HEK293T (cell line): ENCODE results near the gene CTBP1.

ENCODE experiments used
- CTCF ChIA-PET: fragments of 350-600 bp; formaldehyde crosslinking; extraction: SDS; loops from one replicate; lab custom pipeline; 2021; ENCODE audit warnings: antibody characterized with exemption, inconsistent platforms; lab: Yijun Ruan, JAX
- POLR2A ChIA-PET: fragments of 350-600 bp; formaldehyde crosslinking; extraction: SDS; loops from one replicate; lab custom pipeline; 2020; ENCODE audit warnings: antibody characterized with exemption, inconsistent platforms; lab: Yijun Ruan, JAX
- DNase-seq: peaks from one replicate; pipeline ENCODE4 v3.0.0; 2012; ENCODE audit warnings: mixed read lengths; ENCODE audit errors: extremely low spot score
- ARNT ChIP-seq: fragments of 450-650 bp; IDR thresholded peaks from 2 replicates; pipeline ENCODE4 v1.6.1; 2017; ENCODE audit warnings: mild to moderate bottlenecking
- BHLHE40 ChIP-seq: fragments of 450-650 bp; IDR thresholded peaks from 2 replicates; pipeline ENCODE4 v1.6.1; 2016; ENCODE audit warnings: mild to moderate bottlenecking, moderate library complexity, borderline replicate concordance
- CTBP1 ChIP-seq: fragments of 450-650 bp; IDR thresholded peaks from 2 replicates; pipeline ENCODE4 v1.6.1; 2016; ENCODE audit warnings: borderline replicate concordance
- ELF4 ChIP-seq: fragments of 450-650 bp; IDR thresholded peaks from 2 replicates; pipeline ENCODE4 v1.6.1; 2017; ENCODE audit warnings: antibody characterized with exemption
- FOXA1 ChIP-seq: fragments of 450-650 bp; IDR thresholded peaks from 2 replicates; pipeline ENCODE4 v1.6.1; 2016; ENCODE audit warnings: mild to moderate bottlenecking
- FOXK2 ChIP-seq: fragments of 450-650 bp; IDR thresholded peaks from 2 replicates; pipeline ENCODE4 v1.6.1; 2016; ENCODE audit warnings: mild to moderate bottlenecking
- FOXM1 ChIP-seq: fragments of 450-650 bp; IDR thresholded peaks from 2 replicates; pipeline ENCODE4 v1.6.1; 2017; ENCODE audit warnings: mild to moderate bottlenecking, borderline replicate concordance
- HDGF ChIP-seq: fragments of 450-650 bp; IDR thresholded peaks from 2 replicates; pipeline ENCODE4 v1.6.1; 2017; ENCODE audit warnings: antibody characterized with exemption, borderline replicate concordance
- L3MBTL2 ChIP-seq: fragments of 450-650 bp; conservative IDR thresholded peaks from 2 replicates; pipeline ENCODE4 v1.6.1; 2016; ENCODE audit warnings: mild to moderate bottlenecking
- LEF1 ChIP-seq: fragments of 450-650 bp; IDR thresholded peaks from 2 replicates; pipeline ENCODE4 v1.6.1; 2017; ENCODE audit warnings: mild to moderate bottlenecking, borderline replicate concordance
- NFRKB ChIP-seq: fragments of 450-650 bp; IDR thresholded peaks from 2 replicates; pipeline ENCODE4 v1.6.1; 2016; ENCODE audit warnings: mild to moderate bottlenecking, moderate library complexity
- SP1 ChIP-seq: fragments of 450-650 bp; IDR thresholded peaks from 2 replicates; pipeline ENCODE4 v1.6.1; 2017
- SUZ12 ChIP-seq: fragments of 450-650 bp; IDR thresholded peaks from 2 replicates; pipeline ENCODE4 v1.6.1; 2016; ENCODE audit warnings: mild to moderate bottlenecking
- TARDBP ChIP-seq: fragments of 450-650 bp; IDR thresholded peaks from 2 replicates; pipeline ENCODE4 v1.6.1; 2016
- ZNF384 ChIP-seq: fragments of 450-650 bp; IDR thresholded peaks from 2 replicates; pipeline ENCODE4 v1.6.1; 2016
- TF ChIP-seq, protein P1 (sequence below): fragments of 450-650 bp; IDR thresholded peaks from 2 replicates; pipeline ENCODE4 v1.6.1; 2016

CTBP1 gene

GRCh38 chr4:1242506-1243450 lies 6.2 kb downstream of the CTBP1 start:
- TF ChIP-seq L3MBTL2 (no peak), HDGF (no peak), NFRKB (no peak), SUZ12 (no peak), SP1 (no peak), FOXM1 (no peak), BHLHE40 (no peak)
- POLR2A ChIA-PET: no interaction called here
- DNase-seq: no peak
- CTCF ChIA-PET: no interaction called here

DNA sequence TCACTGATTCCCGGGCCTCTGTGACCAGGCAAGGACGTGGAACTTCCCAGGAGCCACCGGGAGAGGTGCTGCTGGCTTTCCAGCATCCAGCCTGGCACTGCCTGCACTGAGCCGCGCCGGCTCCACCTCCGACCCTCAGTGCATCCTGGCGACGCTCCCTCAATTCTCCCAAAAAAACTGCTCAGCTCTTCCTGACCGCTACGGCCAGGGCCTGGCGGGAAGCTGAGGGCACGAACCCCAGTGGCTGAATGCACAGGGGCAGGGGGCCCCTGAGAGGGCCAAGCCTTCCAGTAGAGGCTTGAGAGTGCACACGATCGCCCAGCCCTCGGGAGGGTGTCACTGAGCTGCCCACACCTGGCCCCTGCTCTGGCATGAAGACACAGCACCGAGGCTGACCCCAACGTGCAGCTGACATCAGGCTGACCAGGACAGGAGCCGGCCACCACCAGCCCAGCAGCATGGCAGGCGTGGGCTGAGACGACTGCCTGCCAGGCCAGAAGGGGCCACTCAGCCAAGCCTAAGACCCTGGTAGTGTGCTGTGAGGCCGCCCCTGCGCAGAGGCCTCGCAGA lies 6.9 kb downstream of the CTBP1 start:
- no peak for DNase-seq
- ChIA-PET POLR2A (no interaction called here), CTCF (no interaction called here)
- TF ChIP-seq ELF4 (no peak), NFRKB (no peak), SUZ12 (no peak), L3MBTL2 (no peak), TARDBP (no peak), CTBP1 (no peak), LEF1 (no peak), SP1 (no peak), FOXA1 (no peak), ARNT (no peak), BHLHE40 (no peak), HDGF (no peak), FOXM1 (no peak), FOXK2 (no peak), ZNF384 (no peak)
- TF ChIP-seq, protein P1, sequence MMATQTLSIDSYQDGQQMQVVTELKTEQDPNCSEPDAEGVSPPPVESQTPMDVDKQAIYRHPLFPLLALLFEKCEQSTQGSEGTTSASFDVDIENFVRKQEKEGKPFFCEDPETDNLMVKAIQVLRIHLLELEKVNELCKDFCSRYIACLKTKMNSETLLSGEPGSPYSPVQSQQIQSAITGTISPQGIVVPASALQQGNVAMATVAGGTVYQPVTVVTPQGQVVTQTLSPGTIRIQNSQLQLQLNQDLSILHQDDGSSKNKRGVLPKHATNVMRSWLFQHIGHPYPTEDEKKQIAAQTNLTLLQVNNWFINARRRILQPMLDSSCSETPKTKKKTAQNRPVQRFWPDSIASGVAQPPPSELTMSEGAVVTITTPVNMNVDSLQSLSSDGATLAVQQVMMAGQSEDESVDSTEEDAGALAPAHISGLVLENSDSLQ: no peak

DNA sequence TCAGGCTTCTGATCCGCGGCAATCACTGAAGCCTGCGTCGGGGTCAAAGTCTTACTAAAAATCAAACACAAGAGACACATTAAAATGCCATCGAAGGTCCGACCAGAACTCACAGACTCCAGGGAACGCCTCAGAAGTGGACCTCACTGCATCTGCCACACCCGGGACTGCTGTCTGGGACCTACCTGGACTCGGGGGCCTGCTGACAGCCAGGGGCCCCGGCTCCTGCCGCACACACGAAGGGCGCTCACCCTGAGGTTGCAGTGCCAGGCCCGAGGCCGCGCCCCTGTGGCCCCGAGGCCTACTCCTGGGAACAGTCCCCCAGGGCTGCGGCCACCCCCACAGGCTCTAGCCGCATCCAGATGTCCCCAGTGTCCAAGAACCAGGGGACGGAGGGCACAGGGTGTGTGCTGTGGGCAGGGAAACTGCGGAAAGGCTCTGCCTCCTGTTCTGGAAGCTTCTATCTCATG lies 7.4 kb downstream of the CTBP1 start:
- TF ChIP-seq LEF1 (no peak), L3MBTL2 (no peak), TARDBP (no peak), NFRKB (no peak), CTBP1 (no peak), FOXM1 (no peak), HDGF (no peak), SUZ12 (no peak), FOXK2 (no peak), BHLHE40 (no peak), FOXA1 (no peak), ELF4 (no peak), SP1 (no peak), ZNF384 (no peak), ARNT (no peak)
- TF ChIP-seq, protein P1: no peak
- CTCF ChIA-PET: no interaction called here
- POLR2A ChIA-PET: no interaction called here
- no peak for DNase-seq

DNA sequence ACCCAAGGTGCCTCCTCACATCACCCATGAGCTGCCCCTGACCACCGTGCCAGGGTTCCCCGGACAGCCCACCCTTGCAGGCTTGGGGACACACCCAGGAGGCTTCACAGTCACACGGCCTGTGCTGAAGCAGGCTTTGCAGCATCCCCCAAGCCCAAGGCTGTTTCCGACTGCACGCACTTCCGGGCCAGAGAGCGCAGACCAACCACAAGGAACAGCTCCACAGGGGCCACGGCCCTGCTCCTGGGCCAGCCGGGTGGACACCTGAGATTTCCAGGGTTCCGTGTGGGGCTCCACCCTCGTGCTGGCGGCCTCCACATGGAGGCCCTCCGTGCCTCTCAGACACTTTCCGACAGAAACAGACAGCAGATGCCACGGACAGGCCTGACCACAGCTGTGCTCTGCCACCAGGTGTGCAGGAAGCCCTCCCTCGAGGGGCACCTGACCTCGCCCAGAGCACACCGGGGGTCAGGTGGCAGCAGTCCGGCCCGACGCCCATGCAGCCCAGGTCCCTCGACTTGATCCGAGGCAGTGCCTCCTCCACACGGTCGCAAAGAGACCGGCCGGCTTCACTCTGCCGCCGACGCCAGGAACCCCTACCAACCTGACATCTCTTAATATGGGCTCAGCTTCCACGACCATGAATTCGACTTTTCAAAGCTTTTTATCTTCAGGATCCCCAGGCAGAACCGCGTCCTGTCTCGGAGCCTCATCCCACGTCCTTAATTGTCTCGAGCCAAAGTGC lies 8.0 kb downstream of the CTBP1 start:
- CTCF ChIA-PET: no interaction called here
- DNase-seq: no peak
- POLR2A ChIA-PET: no interaction called here
- no peak for TF ChIP-seq ZNF384
- TF ChIP-seq LEF1: no peak
- TF ChIP-seq FOXA1: no peak
- TF ChIP-seq, protein P1: no peak

DNA sequence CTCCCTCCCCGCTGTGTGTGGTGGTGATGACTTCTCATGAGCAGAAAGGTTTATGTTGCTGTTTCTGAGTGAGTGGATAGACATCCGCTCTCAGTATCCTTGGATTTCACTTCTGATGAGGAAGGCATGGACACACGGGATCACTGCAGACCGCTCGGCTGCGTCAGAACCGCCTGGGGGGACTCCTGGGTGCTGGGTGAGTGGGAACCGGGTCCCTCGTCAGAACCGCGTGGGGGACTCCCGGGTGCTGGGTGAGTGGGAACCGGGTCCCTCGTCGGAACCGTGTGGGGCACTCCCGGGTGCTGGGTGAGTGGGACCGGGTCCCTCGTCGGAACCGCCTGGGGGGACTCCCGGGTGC lies 9.0 kb downstream of the CTBP1 start:
- TF ChIP-seq ZNF384: no peak
- no peak for TF ChIP-seq ELF4
- no peak for TF ChIP-seq SUZ12
- TF ChIP-seq HDGF: no peak
- TF ChIP-seq L3MBTL2: no peak
- TF ChIP-seq FOXM1: no peak
- no peak for TF ChIP-seq ARNT
- no peak for TF ChIP-seq LEF1
- ChIA-PET POLR2A (no interaction called here), CTCF (no interaction called here)
- DNase-seq: no peak

GRCh38 chr4:1239141-1239949 lies 9.6 kb downstream of the CTBP1 start:
- CTCF ChIA-PET: no interaction called here
- POLR2A ChIA-PET: no interaction called here
- DNase-seq: no peak
- TF ChIP-seq SP1 (no peak), LEF1 (no peak), FOXM1 (no peak)
